ENCODE results near the gene CIB1.

The CIB1 gene

GRCh38 chr15:90201944-90202375, 31.8 kb downstream of the CIB1 start:
- Histone ChIP-seq H3K9me3 (ENCODE audit: low read length) (no peaks in the 10 kb centered on the region), H3K27ac (ENCODE audit: low read depth, low read length) (peak overlapping the region; percentile 90), H3K4me1 (ENCODE audit: insufficient read depth, low read length) (peaks cover 47% of the 10 kb centered on the region), H3K4me3 (ENCODE audit: low read depth in 1 of 2, low read length in 2 of 2) (peak overlapping the region; percentile 86 to 99), H3K9ac (ENCODE audit: low read length) (peak overlapping the region; percentile 84), H3K36me3 (ENCODE audit: insufficient read depth, low read length) (peaks cover 15% of the 10 kb centered on the region), H3K27me3 (ENCODE audit: control insufficient read depth in 1 of 2, insufficient read depth in 2 of 2, low read length in 2 of 2) (no peaks in the 10 kb centered on the region)

DNA sequence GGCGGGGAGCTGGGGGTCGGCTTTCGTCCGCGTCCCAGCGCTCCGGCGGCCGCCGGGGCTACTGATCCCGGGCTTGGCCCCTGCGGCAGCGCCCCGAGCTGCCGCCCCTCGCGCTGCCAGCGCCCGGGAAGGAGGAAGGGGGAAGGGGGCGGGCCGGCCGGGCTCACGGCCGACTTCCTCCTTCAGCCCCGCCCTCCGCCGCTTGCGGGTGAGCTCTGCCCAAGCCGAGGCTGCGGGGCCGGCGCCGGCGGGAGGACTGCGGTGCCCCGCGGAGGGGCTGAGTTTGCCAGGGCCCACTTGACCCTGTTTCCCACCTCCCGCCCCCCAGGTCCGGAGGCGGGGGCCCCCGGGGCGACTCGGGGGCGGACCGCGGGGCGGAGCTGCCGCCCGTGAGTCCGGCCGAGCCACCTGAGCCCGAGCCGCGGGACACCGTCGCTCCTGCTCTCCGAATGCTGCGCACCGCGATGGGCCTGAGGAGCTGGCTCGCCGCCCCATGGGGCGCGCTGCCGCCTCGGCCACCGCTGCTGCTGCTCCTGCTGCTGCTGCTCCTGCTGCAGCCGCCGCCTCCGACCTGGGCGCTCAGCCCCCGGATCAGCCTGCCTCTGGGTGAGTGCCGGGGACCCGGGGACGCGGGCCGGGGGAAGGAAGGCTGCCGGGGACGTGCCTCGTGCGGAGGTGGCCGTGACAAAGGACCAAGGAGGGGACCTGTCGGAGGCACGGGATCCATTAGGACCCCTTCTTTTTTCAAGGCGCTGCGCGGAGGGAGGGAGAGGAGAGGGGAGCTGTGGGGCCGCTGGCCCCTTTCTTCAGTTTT, 32.4 kb downstream of the CIB1 start, which contains the start of gene SEMA4B:
TSS of gene SEMA4B (plus strand) at position 201 of the 814 bp plus-strand sequence. CDS start at position 450, 249 bp downstream.
- peaks cover 9% of the 10 kb centered on the region for H3K36me3 ChIP-seq (ENCODE audit: insufficient read depth, low read length)
- peak within 1 kb of the TSS; percentile 86 to 99 for H3K4me3 ChIP-seq (ENCODE audit: low read depth in 1 of 2, low read length in 2 of 2)
- H3K9me3 ChIP-seq (ENCODE audit: low read length): no peaks in the 10 kb centered on the region
- peak within 1 kb of the TSS; percentile 84 for H3K9ac ChIP-seq (ENCODE audit: low read length)
- H3K27ac ChIP-seq (ENCODE audit: low read depth, low read length): peak within 1 kb of the TSS; percentile 90
- no peaks in the 10 kb centered on the region for H3K27me3 ChIP-seq (ENCODE audit: control insufficient read depth in 1 of 2, insufficient read depth in 2 of 2, low read length in 2 of 2)
- peaks cover 44% of the 10 kb centered on the region for H3K4me1 ChIP-seq (ENCODE audit: insufficient read depth, low read length)

- Histone ChIP-seq H3K4me3 (ENCODE audit: low read depth in 1 of 2, low read length in 2 of 2) (peak overlapping the region; percentile 86 to 99), H3K9me3 (ENCODE audit: low read length) (no peaks in the 10 kb centered on the region), H3K9ac (ENCODE audit: low read length) (peak overlapping the region; percentile 66), H3K36me3 (ENCODE audit: insufficient read depth, low read length) (peaks cover 10% of the 10 kb centered on the region), H3K4me1 (ENCODE audit: insufficient read depth, low read length) (peaks cover 37% of the 10 kb centered on the region), H3K27me3 (ENCODE audit: control insufficient read depth in 1 of 2, insufficient read depth in 2 of 2, low read length in 2 of 2) (no peaks in the 10 kb centered on the region), H3K27ac (ENCODE audit: low read depth, low read length) (peak overlapping the region; percentile 90)
These were observed 33.1 kb downstream of the CIB1 start for GRCh38 chr15:90200534-90201129.

DNA sequence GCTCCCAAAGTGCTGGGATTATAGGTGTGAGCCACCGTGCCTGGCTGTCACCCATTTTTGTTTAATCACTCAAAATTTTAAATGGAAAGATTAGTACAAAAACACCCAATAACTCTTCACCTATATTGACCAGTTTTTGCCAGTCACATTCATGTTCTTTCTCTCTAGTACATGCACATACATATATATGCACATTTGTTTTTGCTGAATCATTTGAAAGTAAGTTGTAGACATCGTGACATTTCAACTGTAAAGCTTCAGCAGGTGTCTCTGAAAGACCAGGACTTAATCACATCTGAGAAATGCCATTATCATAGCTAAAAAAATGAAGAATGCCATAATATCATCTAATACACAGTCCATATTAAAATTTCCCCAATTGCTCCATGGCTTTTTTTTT, 39.1 kb downstream of the CIB1 start:
- Histone ChIP-seq H3K4me1 (ENCODE audit: insufficient read depth, low read length) (peaks cover 44% of the 10 kb centered on the region), H3K4me3 (ENCODE audit: low read depth in 1 of 2, low read length in 2 of 2) (no peak overlapping the region), H3K9ac (ENCODE audit: low read length) (no peak overlapping the region), H3K36me3 (ENCODE audit: insufficient read depth, low read length) (peaks cover 14% of the 10 kb centered on the region), H3K27me3 (ENCODE audit: control insufficient read depth in 1 of 2, insufficient read depth in 2 of 2, low read length in 2 of 2) (no peaks in the 10 kb centered on the region), H3K9me3 (ENCODE audit: low read length) (no peaks in the 10 kb centered on the region), H3K27ac (ENCODE audit: low read depth, low read length) (peak overlapping the region; percentile 63)

GRCh38 chr15:90192961-90193786, 40.6 kb downstream of the CIB1 start:
- Histone ChIP-seq H3K4me3 (ENCODE audit: low read depth in 1 of 2, low read length in 2 of 2) (peak overlapping the region in 1 of 2 donors; percentile 10), H3K9me3 (ENCODE audit: low read length) (no peaks in the 10 kb centered on the region), H3K27ac (ENCODE audit: low read depth, low read length) (peak overlapping the region; percentile 96), H3K36me3 (ENCODE audit: insufficient read depth, low read length) (peaks cover 14% of the 10 kb centered on the region), H3K27me3 (ENCODE audit: control insufficient read depth in 1 of 2, insufficient read depth in 2 of 2, low read length in 2 of 2) (no peaks in the 10 kb centered on the region), H3K9ac (ENCODE audit: low read length) (peak overlapping the region; percentile 42), H3K4me1 (ENCODE audit: insufficient read depth, low read length) (peaks cover 46% of the 10 kb centered on the region)

DNA sequence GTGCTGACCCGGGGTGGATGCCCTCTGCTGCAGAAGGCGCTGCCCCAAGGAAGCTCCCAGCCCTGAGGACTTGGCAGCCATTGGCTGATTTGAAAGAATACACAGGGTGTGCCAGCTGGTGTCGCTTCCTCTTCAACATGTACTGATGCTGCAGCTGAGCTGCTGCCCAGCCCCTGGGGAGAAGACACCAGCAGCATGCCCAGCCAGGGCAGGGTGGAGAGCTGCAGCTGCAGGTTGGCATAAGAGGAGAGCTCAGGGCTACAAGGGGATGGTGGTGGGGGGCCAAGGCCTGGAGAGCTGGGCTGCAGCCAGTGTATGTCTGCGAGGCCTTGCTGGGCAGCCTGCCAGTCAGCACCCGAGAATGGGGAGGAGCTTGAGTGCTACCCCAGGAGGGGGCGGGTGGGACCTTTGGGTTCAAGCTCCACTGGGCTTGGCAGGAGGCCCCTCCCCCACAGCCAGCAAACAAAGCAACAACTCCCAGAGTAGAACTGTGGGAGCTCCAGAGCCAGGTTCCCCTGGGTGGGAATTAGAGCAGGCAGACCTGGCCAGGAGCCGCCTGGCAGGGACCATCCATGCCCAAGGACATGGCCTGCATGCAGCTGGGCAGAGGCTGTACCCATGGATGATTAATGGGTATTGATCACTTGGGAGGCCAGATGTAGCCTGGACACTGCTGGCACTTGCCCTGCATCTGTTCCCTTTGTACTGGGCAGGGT, 41.8 kb downstream of the CIB1 start:
- Histone ChIP-seq H3K9me3 (ENCODE audit: low read length) (no peaks in the 10 kb centered on the region), H3K9ac (ENCODE audit: low read length) (peak overlapping the region; percentile 42), H3K4me1 (ENCODE audit: insufficient read depth, low read length) (peaks cover 53% of the 10 kb centered on the region), H3K4me3 (ENCODE audit: low read depth in 1 of 2, low read length in 2 of 2) (peak overlapping the region in 1 of 2 donors; percentile 28), H3K27ac (ENCODE audit: low read depth, low read length) (peak overlapping the region; percentile 96), H3K36me3 (ENCODE audit: insufficient read depth, low read length) (peaks cover 14% of the 10 kb centered on the region), H3K27me3 (ENCODE audit: control insufficient read depth in 1 of 2, insufficient read depth in 2 of 2, low read length in 2 of 2) (no peaks in the 10 kb centered on the region)

DNA sequence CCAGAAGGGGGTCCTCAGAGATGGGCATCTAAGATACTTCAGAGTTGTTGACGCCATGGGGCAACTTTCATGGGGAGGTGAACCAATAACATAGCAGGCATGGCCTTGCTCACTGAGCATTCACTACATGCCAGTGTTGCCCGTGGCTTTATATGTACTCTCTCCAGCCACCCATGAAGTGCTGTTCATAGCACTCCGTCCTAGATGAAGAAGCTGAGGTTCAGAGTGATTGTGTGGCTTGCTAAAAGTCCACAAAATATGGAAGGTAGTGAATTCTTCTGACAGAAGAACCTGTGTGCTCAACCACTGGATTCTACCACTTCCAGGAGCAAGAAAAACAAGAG, 42.4 kb downstream of the CIB1 start:
- peak overlapping the region in 1 of 2 donors; percentile 28 for H3K4me3 ChIP-seq (ENCODE audit: low read depth in 1 of 2, low read length in 2 of 2)
- peak overlapping the region; percentile 7 for H3K9ac ChIP-seq (ENCODE audit: low read length)
- peaks cover 56% of the 10 kb centered on the region for H3K4me1 ChIP-seq (ENCODE audit: insufficient read depth, low read length)
- peaks cover 14% of the 10 kb centered on the region for H3K36me3 ChIP-seq (ENCODE audit: insufficient read depth, low read length)
- H3K9me3 ChIP-seq (ENCODE audit: low read length): no peaks in the 10 kb centered on the region
- peak overlapping the region; percentile 96 for H3K27ac ChIP-seq (ENCODE audit: low read depth, low read length)
- H3K27me3 ChIP-seq (ENCODE audit: control insufficient read depth in 1 of 2, insufficient read depth in 2 of 2, low read length in 2 of 2): no peaks in the 10 kb centered on the region

DNA sequence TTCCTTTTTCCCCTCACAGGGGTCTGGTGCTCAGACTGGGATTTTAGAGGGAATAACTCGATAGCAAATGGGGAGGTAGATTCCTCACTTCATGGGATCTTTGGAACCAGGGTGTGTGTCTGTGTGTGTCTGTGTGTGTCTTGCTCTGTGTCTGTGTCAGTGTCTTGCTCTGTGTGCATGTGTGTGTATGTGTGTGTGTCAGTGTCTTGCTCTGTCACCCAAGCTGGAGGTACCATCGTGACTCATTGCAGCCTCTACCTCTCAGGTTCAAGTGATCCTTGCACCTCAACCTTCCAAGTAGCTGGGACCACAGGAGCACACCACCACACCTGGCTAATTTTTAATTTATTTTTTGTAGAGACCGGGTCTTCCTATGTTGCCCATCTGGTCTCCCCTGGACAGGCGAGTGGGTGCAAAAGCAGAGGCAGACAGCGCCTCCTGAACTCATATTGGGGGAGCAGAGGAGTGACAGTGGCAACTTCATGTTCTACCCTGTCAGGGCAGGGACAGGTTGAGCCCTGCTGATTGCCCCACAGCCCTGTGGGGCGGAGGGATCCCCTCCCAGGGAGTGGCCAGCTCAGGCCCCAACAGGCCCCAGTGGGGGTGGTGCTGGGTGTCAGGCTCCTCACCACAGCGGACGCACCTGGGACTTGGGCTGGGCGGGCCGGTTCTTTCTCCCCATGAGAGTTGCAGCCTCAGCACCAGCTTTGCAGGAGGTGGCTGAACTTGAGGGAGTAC, 43.0 kb downstream of the CIB1 start:
- H3K4me3 ChIP-seq (ENCODE audit: low read depth in 1 of 2, low read length in 2 of 2): peak overlapping the region in 1 of 2 donors; percentile 28
- H3K9ac ChIP-seq (ENCODE audit: low read length): peak overlapping the region; percentile 7
- no peaks in the 10 kb centered on the region for H3K9me3 ChIP-seq (ENCODE audit: low read length)
- peaks cover 14% of the 10 kb centered on the region for H3K36me3 ChIP-seq (ENCODE audit: insufficient read depth, low read length)
- H3K27me3 ChIP-seq (ENCODE audit: control insufficient read depth in 1 of 2, insufficient read depth in 2 of 2, low read length in 2 of 2): no peaks in the 10 kb centered on the region
- H3K4me1 ChIP-seq (ENCODE audit: insufficient read depth, low read length): peaks cover 61% of the 10 kb centered on the region
- H3K27ac ChIP-seq (ENCODE audit: low read depth, low read length): peak overlapping the region; percentile 96

DNA sequence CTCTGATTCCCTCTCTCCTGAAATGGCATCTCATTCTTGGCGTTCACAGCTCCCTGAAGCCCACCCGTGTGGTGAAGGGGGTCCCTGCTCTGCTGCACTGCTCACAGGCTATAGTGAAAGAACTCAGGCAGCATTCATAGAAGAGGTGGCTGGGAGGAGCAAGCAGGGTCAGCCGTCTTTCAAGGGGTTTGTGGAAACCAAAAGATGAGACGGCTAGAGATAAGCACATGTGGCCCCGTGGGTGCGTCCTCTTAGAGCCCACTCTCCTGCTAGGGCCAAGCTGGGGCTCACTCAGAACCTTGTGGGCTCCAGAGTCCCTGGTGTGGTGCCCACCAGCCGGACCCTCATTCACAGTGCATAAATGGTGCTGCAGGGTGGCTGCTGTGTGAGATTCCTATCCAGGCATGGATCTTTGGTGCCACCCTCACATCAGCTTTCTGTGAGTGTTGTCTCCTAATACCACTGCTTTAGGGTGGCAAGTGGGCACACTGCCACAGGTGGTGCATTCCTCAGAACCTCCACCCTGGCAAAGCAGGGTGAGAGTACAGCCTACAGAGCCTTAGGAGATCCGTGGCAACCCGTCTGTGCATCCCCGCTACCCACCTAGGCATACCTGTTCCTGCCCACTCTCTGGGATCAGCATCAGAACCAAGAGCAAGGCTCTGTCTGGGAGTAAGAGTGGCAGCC, 43.8 kb downstream of the CIB1 start:
- no peak overlapping the region for H3K9ac ChIP-seq (ENCODE audit: low read length)
- peaks cover 61% of the 10 kb centered on the region for H3K4me1 ChIP-seq (ENCODE audit: insufficient read depth, low read length)
- H3K27ac ChIP-seq (ENCODE audit: low read depth, low read length): peak overlapping the region; percentile 70

More for the DNA sequence above, 43.8 kb downstream of the CIB1 start:
- no peaks in the 10 kb centered on the region for H3K9me3 ChIP-seq (ENCODE audit: low read length)
- peaks cover 7% of the 10 kb centered on the region for H3K36me3 ChIP-seq (ENCODE audit: insufficient read depth, low read length)
- H3K27me3 ChIP-seq (ENCODE audit: control insufficient read depth in 1 of 2, insufficient read depth in 2 of 2, low read length in 2 of 2): no peaks in the 10 kb centered on the region
- no peak overlapping the region for H3K4me3 ChIP-seq (ENCODE audit: low read depth in 1 of 2, low read length in 2 of 2)

Measured in muscle layer of colon (tissue), 2 donors.